Psoas muscle (tissue), 8 donors: ENCODE measurements around the gene SHC3. TPM values are rescaled to one million over a fixed set of nuclear protein-coding genes. Genes with fewer than 3 reads are reported as not detected.
"Not testable (repeated sequence)": the region's sequence is repeated elsewhere in the genome, so short reads cannot be mapped to it uniquely, and the experiment has no call there.

Experiments used
- ATAC-seq, 4 donors: fragments of 200-7000 bp; cut with Tn5 transposase; one replicate each; pipeline ENCODE4 v1.9.1; 2020; ENCODE audit warnings: moderate library complexity in 3 of 4, mild to moderate bottlenecking in 2 of 4
- DNase-seq, 2 donors: peaks; one replicate each; pipeline ENCODE4 v3.0.0-alpha.2; 2020
- H3K27ac ChIP-seq: fragments of 200-600 bp; one replicate; pipeline ENCODE4 v1.8.0; 2022
- H3K27me3 ChIP-seq, 3 donors: fragments of 200-600 bp in 1 of 3; one replicate each; pipeline versions ENCODE4 v1.6.1 to v1.8.0; 2013 to 2022; ENCODE audit warnings: low read length in 2 of 3, mild to moderate bottlenecking in 2 of 3, moderate library complexity in 1 of 3; ENCODE audit not compliant: insufficient read depth in 3 of 3
- H3K36me3 ChIP-seq, 2 donors: fragments of 200-600 bp in 1 of 2; one replicate each; pipeline versions ENCODE4 v1.6.1 to v1.8.0; 2013 to 2022; ENCODE audit warnings: low read depth in 1 of 2, mild to moderate bottlenecking in 1 of 2, moderate library complexity in 1 of 2; ENCODE audit not compliant: insufficient read depth in 1 of 2
- H3K4me1 ChIP-seq: fragments of 200-600 bp; one replicate; pipeline ENCODE4 v1.8.0; 2022
- H3K4me3 ChIP-seq: fragments of 200-600 bp; one replicate; pipeline ENCODE4 v1.8.0; 2022; ENCODE audit warnings: mild to moderate bottlenecking
- H3K9me3 ChIP-seq: fragments of 200-600 bp; one replicate; pipeline ENCODE4 v1.8.0; 2022
- WGBS, 3 donors: extraction: QIAGEN DNeasy Blood & Tissue Kit; methylation state at CpG; one replicate each; pipeline versions ENCODE4 v1.1.6 to v1.1.7; 2013; 5-methylcytosine and 5-hydroxymethylcytosine counted together
- intact Hi-C, 2 donors: fragments of 100-400 bp; cut with DNase I; formaldehyde crosslinking; loops; one replicate each; pipeline versions ENCODE4 v1.11.0 to v1.14.2; 2022
- polyA plus RNA-seq, 3 donors: library from polyadenylated mRNA; stranded (reverse); fragments of 200-250 nt; gene quantifications; one replicate each; pipeline ENCODE4 v1.2.3, GENCODE V29; 2013
- total RNA-seq, 4 donors: library from RNA; stranded (reverse); fragmentation: NEBNext Ultra II Directional in 2 of 4; extraction: Animal tissue kit (Norgen Biotek cat#: 25700) in 2 of 4; gene quantifications; one replicate each; pipeline versions ENCODE4 v1.2.1 to v1.2.4, GENCODE V29; 2021 to 2023
- TF ChIP-seq, protein P1 (sequence below): fragments of 200-600 bp; IDR thresholded peaks from one replicate; pipeline ENCODE4 v1.8.0; 2022; ENCODE audit warnings: antibody characterized with exemption
- donor health status: healthy with polysubstance abuse.
- donor health status: DM: no; HTN: no; CAD: no; lungs with moderate emphysema.
- donor health status: Bipolar disorder and iron deficiency.
- donor health status: healthy.
- donor health status: DM: yes; HTN: yes; CAD: no.
- donor health status: DM: no; HTN: no; CAD: no.
- donor health status: DM: no; HTN: no; CAD: no.
- donor health status: DM: yes; HTN: yes; CAD: no.

Gene SHC3
- total and polyA plus RNA-seq, 7 donors = 0.04 to 0.71 (median 0.20) TPM

DNA sequence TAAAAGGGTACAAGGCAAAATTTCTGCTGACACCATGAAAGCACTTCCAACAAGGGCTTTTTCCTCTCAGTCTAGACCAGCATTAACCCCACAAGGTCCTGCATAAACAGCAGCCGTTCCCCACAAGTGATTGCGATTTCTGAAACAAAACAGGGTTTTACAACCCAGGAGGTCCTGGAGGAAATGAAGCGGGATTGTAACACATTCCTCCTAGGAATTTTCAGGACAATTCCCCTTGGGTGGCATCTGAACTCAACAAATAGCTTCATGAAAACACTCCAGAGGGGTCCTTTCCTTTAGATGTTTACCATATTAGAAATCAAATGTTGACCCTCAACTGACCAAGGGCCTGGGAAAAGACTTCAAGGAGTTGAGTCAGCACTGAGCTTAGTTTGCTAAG lies 36.7 kb upstream of the SHC3 start:
- H3K4me1 ChIP-seq = no peaks in the 10 kb centered on the region
- 66 to 74% (median 68%) methylated on average over 3 of the region's 3 CpGs for WGBS, 3 donors
- DNase-seq = no peak
- no peak overlapping the region for H3K27ac ChIP-seq
- H3K4me3 ChIP-seq = no peak overlapping the region
- ATAC-seq = no peak
- no peaks in the 10 kb centered on the region for H3K27me3 ChIP-seq
- H3K9me3 ChIP-seq = peaks cover 7% of the 10 kb centered on the region
- H3K36me3 ChIP-seq = no peaks in the 10 kb centered on the region
- TF ChIP-seq, protein P1, sequence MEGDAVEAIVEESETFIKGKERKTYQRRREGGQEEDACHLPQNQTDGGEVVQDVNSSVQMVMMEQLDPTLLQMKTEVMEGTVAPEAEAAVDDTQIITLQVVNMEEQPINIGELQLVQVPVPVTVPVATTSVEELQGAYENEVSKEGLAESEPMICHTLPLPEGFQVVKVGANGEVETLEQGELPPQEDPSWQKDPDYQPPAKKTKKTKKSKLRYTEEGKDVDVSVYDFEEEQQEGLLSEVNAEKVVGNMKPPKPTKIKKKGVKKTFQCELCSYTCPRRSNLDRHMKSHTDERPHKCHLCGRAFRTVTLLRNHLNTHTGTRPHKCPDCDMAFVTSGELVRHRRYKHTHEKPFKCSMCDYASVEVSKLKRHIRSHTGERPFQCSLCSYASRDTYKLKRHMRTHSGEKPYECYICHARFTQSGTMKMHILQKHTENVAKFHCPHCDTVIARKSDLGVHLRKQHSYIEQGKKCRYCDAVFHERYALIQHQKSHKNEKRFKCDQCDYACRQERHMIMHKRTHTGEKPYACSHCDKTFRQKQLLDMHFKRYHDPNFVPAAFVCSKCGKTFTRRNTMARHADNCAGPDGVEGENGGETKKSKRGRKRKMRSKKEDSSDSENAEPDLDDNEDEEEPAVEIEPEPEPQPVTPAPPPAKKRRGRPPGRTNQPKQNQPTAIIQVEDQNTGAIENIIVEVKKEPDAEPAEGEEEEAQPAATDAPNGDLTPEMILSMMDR = no peak
- intact Hi-C loops = no loop called here

DNA sequence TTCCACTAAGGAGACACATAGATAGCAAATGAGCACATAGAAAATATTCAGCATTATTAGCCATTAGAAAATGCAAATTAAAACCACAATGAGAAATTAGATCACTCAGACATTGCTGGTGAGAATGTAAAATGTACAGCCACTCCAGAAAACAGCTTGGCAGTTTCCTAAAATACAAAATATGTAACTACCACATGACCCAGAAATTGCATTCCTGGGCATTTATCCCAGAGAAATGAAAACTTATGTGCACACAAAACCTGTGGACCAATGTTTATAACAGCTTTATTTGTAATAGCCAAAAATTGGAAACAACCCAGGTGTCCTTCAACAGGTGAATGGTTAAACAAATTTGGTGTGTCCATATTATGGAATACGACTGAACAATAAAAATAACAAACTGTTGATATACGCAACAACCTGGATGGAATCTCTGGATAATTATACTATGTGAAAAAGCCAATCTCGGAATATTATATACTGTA lies 34.8 kb upstream of the SHC3 start:
- Histone ChIP-seq H3K9me3 (peaks cover 7% of the 10 kb centered on the region), H3K27ac (no peak overlapping the region), H3K4me1 (no peaks in the 10 kb centered on the region), H3K4me3 (no peak overlapping the region), H3K36me3 (no peaks in the 10 kb centered on the region), H3K27me3 (no peaks in the 10 kb centered on the region)
- ATAC-seq = no peak
- intact Hi-C loops = no loop called here
- 85 to 91% (median 89%) methylated on average over 3 of the region's 3 CpGs for WGBS, 3 donors
- TF ChIP-seq, protein P1 = no peak
- DNase-seq = no peak

DNA sequence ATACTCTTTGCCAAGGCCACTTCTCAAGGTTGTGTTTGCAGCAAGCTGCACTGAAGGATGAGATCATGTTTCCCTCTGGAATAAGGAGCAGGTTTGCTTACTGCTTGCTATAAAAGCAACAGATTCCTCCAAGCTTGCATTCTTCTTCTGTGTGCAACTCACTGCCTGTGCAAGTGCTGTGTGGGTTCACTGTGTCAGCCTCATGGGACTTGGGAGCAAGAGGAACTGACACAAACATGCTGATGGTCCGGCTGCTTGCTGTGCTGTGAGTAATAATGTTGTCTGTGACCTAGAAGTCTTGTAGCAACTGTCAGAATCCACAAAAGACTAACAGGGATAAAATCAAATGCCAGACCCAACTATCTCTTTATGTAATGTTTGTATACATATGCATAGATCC lies 33.6 kb upstream of the SHC3 start:
- TF ChIP-seq, protein P1 = no peak
- intact Hi-C loops = no loop called here
- no peaks in the 10 kb centered on the region for H3K4me1 ChIP-seq
- no peaks in the 10 kb centered on the region for H3K36me3 ChIP-seq
- no peak overlapping the region for H3K27ac ChIP-seq
- 64 to 79% (median 75%) methylated on average over 1 of the region's 1 CpG for WGBS, 3 donors
- no peak for DNase-seq
- no peaks in the 10 kb centered on the region for H3K27me3 ChIP-seq
- no peak overlapping the region for H3K4me3 ChIP-seq
- H3K9me3 ChIP-seq = peaks cover 7% of the 10 kb centered on the region
- ATAC-seq = no peak

DNA sequence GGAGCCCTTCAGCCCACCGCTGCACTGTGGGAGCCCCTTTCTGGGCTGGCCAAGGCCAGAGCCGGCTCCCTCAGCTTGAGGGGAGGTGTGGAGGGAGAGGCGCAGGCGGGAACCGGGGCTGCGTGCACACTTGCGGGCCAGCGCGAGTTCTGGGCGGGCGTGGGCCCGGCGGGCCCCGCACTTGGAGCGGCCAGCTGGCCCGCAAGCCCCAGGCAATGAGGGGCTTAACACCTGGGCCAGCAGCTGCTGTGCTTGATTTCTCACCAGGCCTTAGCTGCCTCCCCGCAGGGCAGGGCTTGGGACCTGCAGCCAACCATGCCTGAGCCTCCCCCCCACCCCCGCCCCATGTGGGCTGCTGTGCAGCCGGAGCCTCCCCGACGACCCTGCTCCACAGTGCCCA lies 30.7 kb upstream of the SHC3 start:
- H3K27ac ChIP-seq, ATAC-seq, H3K36me3 ChIP-seq, H3K27me3 ChIP-seq, DNase-seq, H3K9me3 ChIP-seq, intact Hi-C loops, H3K4me3 ChIP-seq, H3K4me1 ChIP-seq: not testable (repeated sequence)
- 93 to 96% (median 95%) methylated on average over 16 to 21 of the region's 21 CpGs for WGBS, 3 donors

DNA sequence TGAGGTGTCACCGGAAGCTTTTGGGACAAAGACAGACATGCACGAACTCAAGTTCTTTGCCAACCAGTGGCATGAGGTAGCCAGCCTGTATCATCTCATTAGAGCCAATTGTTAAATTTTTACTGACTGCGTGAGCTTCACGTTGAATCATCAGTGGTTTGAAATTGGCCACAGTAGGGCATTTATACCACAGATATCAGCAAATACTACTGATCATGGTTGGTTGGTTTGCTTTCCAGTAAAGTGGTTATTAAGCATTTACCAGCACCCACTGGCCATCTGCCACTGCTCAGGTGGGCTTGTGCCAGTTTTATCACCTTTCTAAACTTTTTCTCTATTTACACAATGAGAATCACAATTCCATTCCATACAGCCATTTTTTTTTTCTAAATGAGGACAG lies 28.4 kb upstream of the SHC3 start:
- TF ChIP-seq, protein P1 = no peak
- DNase-seq (no peak), ATAC-seq (no peak)
- no peaks in the 10 kb centered on the region for H3K36me3 ChIP-seq
- no peaks in the 10 kb centered on the region for H3K4me1 ChIP-seq
- intact Hi-C loops = no loop called here
- WGBS, 3 donors = 86 to 87% (median 87%) methylated on average over 4 of the region's 4 CpGs
- H3K4me3 ChIP-seq = no peak overlapping the region
- no peak overlapping the region for H3K27ac ChIP-seq
- no peaks in the 10 kb centered on the region for H3K9me3 ChIP-seq
- H3K27me3 ChIP-seq = no peaks in the 10 kb centered on the region
